GM23338 (cell line): ENCODE data around the gene RIGI. TPM values are rescaled to one million over a fixed set of nuclear protein-coding genes. Genes with fewer than 3 reads are reported as not detected.

Experiments used
- ATAC-seq: fragments of 200-7000 bp; cut with Tn5 transposase; 3 replicates; pipeline ENCODE4 v1.9.1; 2020
- DNase-seq: peaks from one replicate; pipeline ENCODE4 v3.0.0-alpha.2; 2015; ENCODE audit warnings: low spot score
- H2AFZ ChIP-seq: fragments of 200-600 bp; sonication (generic); 2 replicates; pipeline ENCODE4 v1.8.0; 2016; ENCODE audit warnings: antibody characterized with exemption, mild to moderate bottlenecking, moderate library complexity
- H3F3A ChIP-seq: fragments of 200-600 bp; sonication (generic); replicated peaks from 2 replicates; pipeline ENCODE4 v1.8.0; 2017; ENCODE audit warnings: antibody characterized with exemption, mixed run types, low read depth
- H3K27ac ChIP-seq: fragments of 200-600 bp; sonication (generic); 2 replicates; pipeline ENCODE4 v1.6.1; 2016; ENCODE audit warnings: low read depth
- H3K27me3 ChIP-seq: fragments of 200-600 bp; sonication (generic); 2 replicates; pipeline ENCODE4 v1.8.0; 2016; ENCODE audit warnings: mild to moderate bottlenecking, mixed run types, moderate library complexity; ENCODE audit not compliant: insufficient read depth
- H3K36me3 ChIP-seq: fragments of 200-600 bp; sonication (generic); 2 replicates; pipeline ENCODE4 v1.8.0; 2016; ENCODE audit warnings: mild to moderate bottlenecking; ENCODE audit not compliant: insufficient read depth
- H3K4me1 ChIP-seq: fragments of 200-600 bp; sonication (generic); 2 replicates; pipeline ENCODE4 v1.8.0; 2016; ENCODE audit warnings: mild to moderate bottlenecking, moderate library complexity; ENCODE audit not compliant: insufficient read depth
- H3K4me2 ChIP-seq: fragments of 200-600 bp; sonication (generic); 2 replicates; pipeline ENCODE4 v1.7.1; 2017; ENCODE audit warnings: mixed run types
- H3K4me3 ChIP-seq: fragments of 200-600 bp; sonication (generic); 2 replicates; pipeline ENCODE4 v1.6.1; 2016; ENCODE audit warnings: mixed run types
- H3K79me2 ChIP-seq: fragments of 200-600 bp; sonication (generic); replicated peaks from 2 replicates; pipeline ENCODE4 v1.8.0; 2017; ENCODE audit warnings: mild to moderate bottlenecking; ENCODE audit not compliant: insufficient read depth
- H3K9me2 ChIP-seq: fragments of 200-600 bp; sonication (generic); 2 replicates; pipeline ENCODE4 v1.8.0; 2017; ENCODE audit not compliant: insufficient read depth
- H4K20me1 ChIP-seq: fragments of 200-600 bp; sonication (generic); replicated peaks from 2 replicates; pipeline ENCODE4 v1.8.0; 2017; ENCODE audit warnings: mild to moderate bottlenecking; ENCODE audit not compliant: insufficient read depth
- H3K27ac Mint-ChIP-seq: 2 replicates; pipeline ENCODE4 v1.8.0; 2020; ENCODE audit warnings: inconsistent platforms, mild to moderate bottlenecking, moderate library complexity, mixed read lengths
- H3K27me3 Mint-ChIP-seq: 3 replicates; pipeline ENCODE4 v1.8.0; 2022; ENCODE audit warnings: low read depth, mild to moderate bottlenecking, moderate library complexity, mixed read lengths, inconsistent platforms; ENCODE audit not compliant: insufficient read depth, poor library complexity
- H3K36me3 Mint-ChIP-seq: 3 replicates; pipeline ENCODE4 v1.8.0; 2021; ENCODE audit warnings: low read depth, mild to moderate bottlenecking, inconsistent platforms, moderate library complexity, mixed read lengths
- H3K4me1 Mint-ChIP-seq: 3 replicates; pipeline ENCODE4 v1.8.0; 2020; ENCODE audit warnings: mild to moderate bottlenecking, inconsistent platforms, mixed read lengths
- H3K4me3 Mint-ChIP-seq: 3 replicates; pipeline ENCODE4 v1.8.0; 2021; ENCODE audit warnings: moderate library complexity, mild to moderate bottlenecking, inconsistent platforms, mixed read lengths
- H3K9me3 Mint-ChIP-seq: 3 replicates; pipeline ENCODE4 v1.8.0; 2020; ENCODE audit warnings: moderate library complexity, mild to moderate bottlenecking, inconsistent platforms, mixed read lengths
- CREB1 ChIP-seq: fragments of 250-450 bp; sonication (Bioruptor Pico); IDR thresholded peaks from 2 replicates; pipeline ENCODE4 v1.5.0; 2020; ENCODE audit warnings: low read depth, mild to moderate bottlenecking, moderate library complexity
- ETS1 ChIP-seq: IDR thresholded peaks from 2 replicates; pipeline ENCODE4 v1.6.1; 2016; ENCODE audit warnings: antibody characterized with exemption
- EZH2phosphoT487 ChIP-seq: fragments of 200-600 bp; sonication (generic); IDR thresholded peaks from one replicate; pipeline ENCODE4 v1.8.1; 2018; ENCODE audit warnings: antibody characterized with exemption; ENCODE audit not compliant: unreplicated experiment
- JUNB ChIP-seq: IDR thresholded peaks from one replicate; pipeline ENCODE4 v1.6.1; 2016; ENCODE audit warnings: antibody characterized with exemption; ENCODE audit not compliant: unreplicated experiment
- POLR2AphosphoS5 ChIP-seq: IDR thresholded peaks from 2 replicates; pipeline ENCODE4 v1.6.1; 2016; ENCODE audit warnings: antibody characterized with exemption, low read depth
- STAT1 ChIP-seq: IDR thresholded peaks from one replicate; pipeline ENCODE4 v1.6.1; 2016; ENCODE audit warnings: antibody characterized with exemption; ENCODE audit not compliant: unreplicated experiment
- ZNF114 ChIP-seq: fragments of 250-450 bp; sonication (Bioruptor Pico); IDR thresholded peaks from 2 replicates; pipeline ENCODE4 v1.5.0; 2020; ENCODE audit warnings: mild to moderate bottlenecking, moderate library complexity
- ZNF331 ChIP-seq: fragments of 250-450 bp; sonication (Bioruptor Pico); IDR thresholded peaks from 2 replicates; pipeline ENCODE4 v1.5.0; 2020; ENCODE audit warnings: low read depth, mild to moderate bottlenecking, moderate library complexity
- polyA plus RNA-seq: library from polyadenylated mRNA; unstranded; fragments of >200 nt; fragmentation: Nextera tagmentation; extraction: Ambion mirVana; gene quantifications from 2 replicates; pipeline ENCODE4 v1.2.1, GENCODE V29; 2016
- total RNA-seq: library from RNA; depleted of rRNA; stranded (reverse); fragments of >200 nt; shearing (Covaris generic); gene quantifications from 2 replicates; pipeline ENCODE4 v1.2.3, GENCODE V29; 2014
- TF ChIP-seq, protein P1 (sequence below): IDR thresholded peaks from one replicate; pipeline ENCODE4 v1.6.1; 2018; ENCODE audit warnings: antibody characterized with exemption; ENCODE audit not compliant: unreplicated experiment

RIGI gene
- total and polyA plus RNA-seq, 2 experiments from 2014 or later = 14.2 to 14.7 TPM

- DNase-seq (peak; percentile 95), ATAC-seq (peak; percentile 72)
- Mint-ChIP-seq H3K4me3 (peak within 1 kb of the TSS; percentile 89), H3K27ac (peak within 1 kb of the TSS; percentile 99), H3K27me3 (peaks cover 22% of the 10 kb centered on the region), H3K4me1 (peaks cover 18% of the 10 kb centered on the region), H3K36me3 (peaks cover 23% of the 10 kb centered on the region), H3K9me3 (no peaks in the 10 kb centered on the region; the same call in 2 of the 3 replicates)
- H3K27ac ChIP-seq = peak within 1 kb of the TSS; percentile 78
- H3K27me3 ChIP-seq = no peaks in the 10 kb centered on the region
- H3K4me2 ChIP-seq = peak within 1 kb of the TSS; percentile 83
- no peaks in the 10 kb centered on the region for H3K36me3 ChIP-seq
- TF ChIP-seq CREB1 (CRISPR knock-in tag) (peak; percentile 69), JUNB (no peak), STAT1 (no peak), POLR2AphosphoS5 (peak; percentile 72), EZH2phosphoT487 (no peak), ZNF114 (CRISPR knock-in tag) (no peak), ETS1 (peak; percentile 72)
- TF ChIP-seq, protein P1, sequence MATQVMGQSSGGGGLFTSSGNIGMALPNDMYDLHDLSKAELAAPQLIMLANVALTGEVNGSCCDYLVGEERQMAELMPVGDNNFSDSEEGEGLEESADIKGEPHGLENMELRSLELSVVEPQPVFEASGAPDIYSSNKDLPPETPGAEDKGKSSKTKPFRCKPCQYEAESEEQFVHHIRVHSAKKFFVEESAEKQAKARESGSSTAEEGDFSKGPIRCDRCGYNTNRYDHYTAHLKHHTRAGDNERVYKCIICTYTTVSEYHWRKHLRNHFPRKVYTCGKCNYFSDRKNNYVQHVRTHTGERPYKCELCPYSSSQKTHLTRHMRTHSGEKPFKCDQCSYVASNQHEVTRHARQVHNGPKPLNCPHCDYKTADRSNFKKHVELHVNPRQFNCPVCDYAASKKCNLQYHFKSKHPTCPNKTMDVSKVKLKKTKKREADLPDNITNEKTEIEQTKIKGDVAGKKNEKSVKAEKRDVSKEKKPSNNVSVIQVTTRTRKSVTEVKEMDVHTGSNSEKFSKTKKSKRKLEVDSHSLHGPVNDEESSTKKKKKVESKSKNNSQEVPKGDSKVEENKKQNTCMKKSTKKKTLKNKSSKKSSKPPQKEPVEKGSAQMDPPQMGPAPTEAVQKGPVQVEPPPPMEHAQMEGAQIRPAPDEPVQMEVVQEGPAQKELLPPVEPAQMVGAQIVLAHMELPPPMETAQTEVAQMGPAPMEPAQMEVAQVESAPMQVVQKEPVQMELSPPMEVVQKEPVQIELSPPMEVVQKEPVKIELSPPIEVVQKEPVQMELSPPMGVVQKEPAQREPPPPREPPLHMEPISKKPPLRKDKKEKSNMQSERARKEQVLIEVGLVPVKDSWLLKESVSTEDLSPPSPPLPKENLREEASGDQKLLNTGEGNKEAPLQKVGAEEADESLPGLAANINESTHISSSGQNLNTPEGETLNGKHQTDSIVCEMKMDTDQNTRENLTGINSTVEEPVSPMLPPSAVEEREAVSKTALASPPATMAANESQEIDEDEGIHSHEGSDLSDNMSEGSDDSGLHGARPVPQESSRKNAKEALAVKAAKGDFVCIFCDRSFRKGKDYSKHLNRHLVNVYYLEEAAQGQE = no peak
- H3F3A ChIP-seq = peaks cover 5% of the 10 kb centered on the region
- H4K20me1 ChIP-seq = peaks cover 19% of the 10 kb centered on the region
- peaks cover 51% of the 10 kb centered on the region for H3K79me2 ChIP-seq
- no peaks in the 10 kb centered on the region for H3K9me2 ChIP-seq
- peak within 1 kb of the TSS; percentile 67; the same call in 1 of the 2 replicates for H2AFZ ChIP-seq
- H3K4me3 ChIP-seq = peak within 1 kb of the TSS; percentile 91
- peaks cover 8% of the 10 kb centered on the region for H3K4me1 ChIP-seq
These were observed 26.3 kb upstream of the RIGI start, which contains the start of the genes SMIM27 and TOPORS for GRCh38 chr9:32552172-32552872. Gene SMIM27 (plus strand): TSS chr9:32552327. CDS start chr9:32552435, 108 bp downstream. Gene TOPORS (minus strand): TSS chr9:32552586. CDS start chr9:32552436, 150 bp downstream.

- ATAC-seq (peak; percentile 33), DNase-seq (peak; percentile 72)
- no peaks in the 10 kb centered on the region for H3K9me2 ChIP-seq
- peak overlapping the region; percentile 99 for H3K27ac Mint-ChIP-seq
- H3K36me3 ChIP-seq = no peaks in the 10 kb centered on the region
- peak overlapping the region; percentile 78 for H3K27ac ChIP-seq
- H3K79me2 ChIP-seq = peaks cover 59% of the 10 kb centered on the region
- peaks cover 29% of the 10 kb centered on the region for H3K36me3 Mint-ChIP-seq
- peaks cover 5% of the 10 kb centered on the region for H3F3A ChIP-seq
- H3K9me3 Mint-ChIP-seq = no peaks in the 10 kb centered on the region; the same call in 2 of the 3 replicates
- H3K4me1 ChIP-seq = peaks cover 8% of the 10 kb centered on the region
- peaks cover 22% of the 10 kb centered on the region for H3K27me3 Mint-ChIP-seq
- peak overlapping the region; percentile 91 for H3K4me3 ChIP-seq
- peaks cover 18% of the 10 kb centered on the region for H3K4me1 Mint-ChIP-seq
- H3K4me2 ChIP-seq = peak overlapping the region; percentile 83
- H4K20me1 ChIP-seq = peaks cover 28% of the 10 kb centered on the region
- H2AFZ ChIP-seq = peak overlapping the region; percentile 67; the same call in 1 of the 2 replicates
- TF ChIP-seq JUNB = no peak
- TF ChIP-seq ZNF331 (CRISPR knock-in tag) = no peak
- TF ChIP-seq, protein P1 = peak; percentile 9
- TF ChIP-seq EZH2phosphoT487 = no peak
- H3K27me3 ChIP-seq = no peaks in the 10 kb centered on the region
- peak overlapping the region; percentile 89 for H3K4me3 Mint-ChIP-seq
These were observed 25.5 kb upstream of the RIGI start for GRCh38 chr9:32551276-32552051.
